ENCODE measurements around the gene HTRA1.

DNA sequence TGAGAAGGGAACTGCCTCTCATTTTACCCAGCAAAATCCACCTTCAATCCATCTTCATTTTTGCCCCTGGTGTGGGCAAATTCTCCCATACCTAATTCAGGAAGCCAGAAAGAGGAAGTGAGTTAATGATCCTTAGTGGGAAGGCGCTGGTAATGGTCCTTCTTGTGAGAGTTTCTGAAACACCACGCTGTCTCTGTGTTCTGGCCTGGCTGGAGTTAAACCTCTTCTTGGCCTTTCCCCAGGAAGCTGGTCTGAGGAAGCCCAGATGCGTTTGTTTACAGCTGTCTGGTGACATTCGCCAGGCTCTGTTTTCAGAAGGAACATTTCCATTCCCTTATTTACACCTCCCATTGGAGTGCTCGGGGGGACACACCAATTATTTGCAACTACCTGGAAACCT, 24.3 kb downstream of the HTRA1 start:
- TF ChIP-seq, protein P1, sequence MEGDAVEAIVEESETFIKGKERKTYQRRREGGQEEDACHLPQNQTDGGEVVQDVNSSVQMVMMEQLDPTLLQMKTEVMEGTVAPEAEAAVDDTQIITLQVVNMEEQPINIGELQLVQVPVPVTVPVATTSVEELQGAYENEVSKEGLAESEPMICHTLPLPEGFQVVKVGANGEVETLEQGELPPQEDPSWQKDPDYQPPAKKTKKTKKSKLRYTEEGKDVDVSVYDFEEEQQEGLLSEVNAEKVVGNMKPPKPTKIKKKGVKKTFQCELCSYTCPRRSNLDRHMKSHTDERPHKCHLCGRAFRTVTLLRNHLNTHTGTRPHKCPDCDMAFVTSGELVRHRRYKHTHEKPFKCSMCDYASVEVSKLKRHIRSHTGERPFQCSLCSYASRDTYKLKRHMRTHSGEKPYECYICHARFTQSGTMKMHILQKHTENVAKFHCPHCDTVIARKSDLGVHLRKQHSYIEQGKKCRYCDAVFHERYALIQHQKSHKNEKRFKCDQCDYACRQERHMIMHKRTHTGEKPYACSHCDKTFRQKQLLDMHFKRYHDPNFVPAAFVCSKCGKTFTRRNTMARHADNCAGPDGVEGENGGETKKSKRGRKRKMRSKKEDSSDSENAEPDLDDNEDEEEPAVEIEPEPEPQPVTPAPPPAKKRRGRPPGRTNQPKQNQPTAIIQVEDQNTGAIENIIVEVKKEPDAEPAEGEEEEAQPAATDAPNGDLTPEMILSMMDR (conservative IDR thresholded peaks at IDR 0.05; ENCODE audit: low read depth, low read length) = no peak
- no peak for TF ChIP-seq EZH2 (IDR thresholded peaks at IDR 0.05; ENCODE audit: borderline replicate concordance, low read depth, low read length, poor library complexity, severe bottlenecking)
